Loucy (cell line): ENCODE measurements around the gene TNFSF4.

Experiments used
- H2AFZ ChIP-seq: fragments of 200-600 bp; sonication (generic); 2 replicates; pipeline ENCODE4 v1.6.0; 2016; ENCODE audit warnings: antibody characterized with exemption, mild to moderate bottlenecking, low read length, moderate library complexity
- H3F3A ChIP-seq: fragments of 200-600 bp; 2 replicates; pipeline ENCODE4 v1.6.0; 2016; ENCODE audit warnings: antibody characterized with exemption, low read depth, mild to moderate bottlenecking
- H3K27me3 ChIP-seq: fragments of 200-600 bp; sonication (generic); 2 replicates; pipeline ENCODE4 v1.6.1; 2014; ENCODE audit warnings: low read length, mild to moderate bottlenecking; ENCODE audit not compliant: insufficient read depth, poor library complexity, severe bottlenecking
- H3K36me3 ChIP-seq: fragments of 200-600 bp; sonication (generic); 2 replicates; pipeline ENCODE4 v1.6.1; 2016; ENCODE audit warnings: low read length; ENCODE audit not compliant: insufficient read depth
- H3K4me1 ChIP-seq: fragments of 200-600 bp; sonication (generic); 2 replicates; pipeline ENCODE4 v1.5.1; 2014; ENCODE audit warnings: low read length, mild to moderate bottlenecking; ENCODE audit not compliant: insufficient read depth, poor library complexity, severe bottlenecking
- H3K4me2 ChIP-seq: fragments of 200-600 bp; sonication (generic); 2 replicates; pipeline ENCODE4 v1.6.0; 2014; ENCODE audit warnings: antibody characterized with exemption, low read length, low read depth, mild to moderate bottlenecking; ENCODE audit not compliant: poor library complexity, severe bottlenecking
- H3K4me3 ChIP-seq: fragments of 200-600 bp; sonication (generic); 2 replicates; pipeline ENCODE4 v1.5.1; 2014; ENCODE audit warnings: low read length, mild to moderate bottlenecking, mixed read lengths; ENCODE audit not compliant: poor library complexity, severe bottlenecking
- H3K79me2 ChIP-seq: fragments of 200-600 bp; sonication (generic); 2 replicates; pipeline ENCODE4 v1.6.1; 2014; ENCODE audit warnings: low read length; ENCODE audit not compliant: insufficient read depth
- H3K9ac ChIP-seq: fragments of 200-600 bp; sonication (generic); 2 replicates; pipeline ENCODE4 v1.6.0; 2014; ENCODE audit warnings: mild to moderate bottlenecking, low read depth, low read length, moderate library complexity; ENCODE audit not compliant: poor library complexity, severe bottlenecking
- H3K9me2 ChIP-seq: fragments of 200-600 bp; sonication (generic); replicated peaks from 2 replicates; pipeline ENCODE4 v1.6.1; 2016; ENCODE audit warnings: low read depth, low read length, mixed read lengths
- H3K9me3 ChIP-seq: fragments of 200-600 bp; sonication (generic); 2 replicates; pipeline ENCODE4 v1.6.1; 2014; ENCODE audit warnings: mild to moderate bottlenecking, antibody characterized with exemption, low read length, low read depth; ENCODE audit not compliant: insufficient read depth
- H4K20me1 ChIP-seq: fragments of 200-600 bp; sonication (generic); 2 replicates; pipeline ENCODE4 v1.6.0; 2014; ENCODE audit warnings: antibody characterized with exemption, low read length, mild to moderate bottlenecking; ENCODE audit not compliant: insufficient read depth, poor library complexity, severe bottlenecking
- EZH2phosphoT487 ChIP-seq: fragments of 200-600 bp; IDR thresholded peaks from 2 replicates; pipeline ENCODE4 v1.6.1; 2018; ENCODE audit warnings: antibody characterized with exemption, mild to moderate bottlenecking, moderate library complexity, borderline replicate concordance
- TF ChIP-seq, protein P1 (sequence below): fragments of 200-600 bp; sonication (generic); conservative IDR thresholded peaks from 2 replicates; pipeline ENCODE4 v1.5.1; 2014; ENCODE audit warnings: mild to moderate bottlenecking, antibody characterized with exemption, low read length

TNFSF4 gene

DNA sequence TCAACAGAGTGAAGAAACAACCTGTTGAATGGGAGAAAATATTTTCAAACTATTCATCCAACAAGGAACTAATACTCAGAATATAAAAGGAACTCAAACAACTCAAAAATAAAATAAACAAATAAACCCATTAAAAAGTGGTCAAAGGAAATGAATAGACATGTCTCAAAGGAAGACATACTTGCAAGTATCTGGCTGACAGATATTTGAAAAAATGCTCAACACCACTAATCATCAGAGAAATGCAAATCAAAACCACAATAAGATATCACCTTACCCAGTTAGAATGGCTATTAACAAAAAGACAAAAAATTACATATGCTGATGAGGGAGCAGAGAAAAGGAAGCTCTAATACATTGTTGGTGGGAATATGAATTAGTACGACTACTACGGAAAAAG lies 38.2 kb downstream of the TNFSF4 start:
- no peaks in the 10 kb centered on the region for H4K20me1 ChIP-seq
- no peak overlapping the region for H3K9ac ChIP-seq
- no peaks in the 10 kb centered on the region for H3K9me2 ChIP-seq
- H2AFZ ChIP-seq = no peak overlapping the region
- no peaks in the 10 kb centered on the region for H3K27me3 ChIP-seq
- no peak overlapping the region for H3K4me3 ChIP-seq
- TF ChIP-seq EZH2phosphoT487 = no peak
- TF ChIP-seq, protein P1, sequence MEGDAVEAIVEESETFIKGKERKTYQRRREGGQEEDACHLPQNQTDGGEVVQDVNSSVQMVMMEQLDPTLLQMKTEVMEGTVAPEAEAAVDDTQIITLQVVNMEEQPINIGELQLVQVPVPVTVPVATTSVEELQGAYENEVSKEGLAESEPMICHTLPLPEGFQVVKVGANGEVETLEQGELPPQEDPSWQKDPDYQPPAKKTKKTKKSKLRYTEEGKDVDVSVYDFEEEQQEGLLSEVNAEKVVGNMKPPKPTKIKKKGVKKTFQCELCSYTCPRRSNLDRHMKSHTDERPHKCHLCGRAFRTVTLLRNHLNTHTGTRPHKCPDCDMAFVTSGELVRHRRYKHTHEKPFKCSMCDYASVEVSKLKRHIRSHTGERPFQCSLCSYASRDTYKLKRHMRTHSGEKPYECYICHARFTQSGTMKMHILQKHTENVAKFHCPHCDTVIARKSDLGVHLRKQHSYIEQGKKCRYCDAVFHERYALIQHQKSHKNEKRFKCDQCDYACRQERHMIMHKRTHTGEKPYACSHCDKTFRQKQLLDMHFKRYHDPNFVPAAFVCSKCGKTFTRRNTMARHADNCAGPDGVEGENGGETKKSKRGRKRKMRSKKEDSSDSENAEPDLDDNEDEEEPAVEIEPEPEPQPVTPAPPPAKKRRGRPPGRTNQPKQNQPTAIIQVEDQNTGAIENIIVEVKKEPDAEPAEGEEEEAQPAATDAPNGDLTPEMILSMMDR = no peak
- no peaks in the 10 kb centered on the region for H3K79me2 ChIP-seq
- no peaks in the 10 kb centered on the region for H3K36me3 ChIP-seq
- no peaks in the 10 kb centered on the region for H3F3A ChIP-seq
- no peak overlapping the region for H3K4me2 ChIP-seq
- H3K4me1 ChIP-seq = no peaks in the 10 kb centered on the region
- H3K9me3 ChIP-seq = peaks cover 29% of the 10 kb centered on the region

DNA sequence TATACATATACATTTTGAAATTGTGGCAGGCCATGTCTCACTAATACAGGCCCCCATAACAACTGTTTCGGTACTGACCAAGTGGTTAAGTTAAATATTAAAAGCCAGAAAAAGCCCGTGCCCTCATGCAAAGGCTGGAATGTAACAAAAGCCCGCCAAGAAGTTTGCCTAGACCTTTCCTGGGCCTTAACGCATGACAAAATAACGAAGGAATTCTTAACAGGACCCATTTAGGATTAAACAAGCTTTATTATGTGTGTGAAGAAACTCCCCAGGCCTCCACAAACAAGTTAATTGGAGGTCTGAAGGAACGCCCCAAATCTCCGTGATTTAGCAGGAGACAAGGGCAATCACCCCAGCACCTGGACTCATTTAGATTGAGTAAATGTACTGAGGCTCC lies 42.4 kb downstream of the TNFSF4 start:
- H4K20me1 ChIP-seq = no peaks in the 10 kb centered on the region
- no peaks in the 10 kb centered on the region for H3K79me2 ChIP-seq
- H3K9ac ChIP-seq = no peak overlapping the region
- no peaks in the 10 kb centered on the region for H3K27me3 ChIP-seq
- no peaks in the 10 kb centered on the region for H3K9me3 ChIP-seq
- H3F3A ChIP-seq = no peaks in the 10 kb centered on the region
- H2AFZ ChIP-seq = no peak overlapping the region
- no peaks in the 10 kb centered on the region for H3K4me1 ChIP-seq
- no peak overlapping the region for H3K4me2 ChIP-seq
- H3K4me3 ChIP-seq = no peak overlapping the region
- H3K36me3 ChIP-seq = no peaks in the 10 kb centered on the region
- no peaks in the 10 kb centered on the region for H3K9me2 ChIP-seq
- TF ChIP-seq, protein P1 = no peak
- no peak for TF ChIP-seq EZH2phosphoT487

DNA sequence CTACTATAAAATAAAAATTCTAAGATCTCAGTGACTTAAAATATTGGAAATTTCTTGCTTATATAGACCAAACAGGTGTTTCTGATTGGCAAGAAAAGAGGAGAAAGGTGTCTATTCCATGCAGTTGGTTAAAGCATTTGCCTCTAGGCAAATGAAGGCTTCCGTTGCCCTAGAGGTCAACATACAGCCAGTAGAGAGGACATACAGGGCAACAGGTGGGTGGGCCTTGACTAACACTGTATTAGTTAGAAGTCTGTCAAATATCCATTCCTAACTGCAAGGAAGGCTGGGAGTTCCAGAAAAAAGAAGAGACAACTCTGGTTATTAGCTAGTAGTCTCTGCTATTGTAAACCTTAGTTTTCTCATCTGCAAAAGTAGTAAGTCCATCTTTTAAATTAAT lies 43.0 kb downstream of the TNFSF4 start:
- no peak for TF ChIP-seq EZH2phosphoT487
- TF ChIP-seq, protein P1 = no peak

More for the DNA sequence above, 43.0 kb downstream of the TNFSF4 start:
- H3K79me2 ChIP-seq = no peaks in the 10 kb centered on the region
- H3K9ac ChIP-seq = no peak overlapping the region
- H4K20me1 ChIP-seq = no peaks in the 10 kb centered on the region
- H3K4me2 ChIP-seq = no peak overlapping the region
- no peaks in the 10 kb centered on the region for H3K9me2 ChIP-seq
- no peak overlapping the region for H2AFZ ChIP-seq
- H3F3A ChIP-seq = no peaks in the 10 kb centered on the region
- no peaks in the 10 kb centered on the region for H3K4me1 ChIP-seq
- H3K36me3 ChIP-seq = no peaks in the 10 kb centered on the region
- no peaks in the 10 kb centered on the region for H3K27me3 ChIP-seq
- no peaks in the 10 kb centered on the region for H3K9me3 ChIP-seq
- no peak overlapping the region for H3K4me3 ChIP-seq
